ENCODE measurements around the gene AOC2. TPM values are rescaled to one million over a fixed set of nuclear protein-coding genes. Genes with fewer than 3 reads are reported as not detected.
"Not testable (repeated sequence)": the region's sequence is repeated elsewhere in the genome, so short reads cannot be mapped to it uniquely, and the experiment has no call there.

AOC2 gene
- total RNA-seq, 4 donors from 2014 or later = 0.70 to 2.3 (median 1.6) TPM; not detected in 1

GRCh38 chr17:42880776-42881310 lies 36.5 kb downstream of the AOC2 start:
- H3K4me1 ChIP-seq = peaks cover 0 to under 1% (median 0%) of the 10 kb centered on the region in 4 donors
- H3K4me3 ChIP-seq = no peak overlapping the region
- DNase-seq = no peak
- TF ChIP-seq, protein P1, sequence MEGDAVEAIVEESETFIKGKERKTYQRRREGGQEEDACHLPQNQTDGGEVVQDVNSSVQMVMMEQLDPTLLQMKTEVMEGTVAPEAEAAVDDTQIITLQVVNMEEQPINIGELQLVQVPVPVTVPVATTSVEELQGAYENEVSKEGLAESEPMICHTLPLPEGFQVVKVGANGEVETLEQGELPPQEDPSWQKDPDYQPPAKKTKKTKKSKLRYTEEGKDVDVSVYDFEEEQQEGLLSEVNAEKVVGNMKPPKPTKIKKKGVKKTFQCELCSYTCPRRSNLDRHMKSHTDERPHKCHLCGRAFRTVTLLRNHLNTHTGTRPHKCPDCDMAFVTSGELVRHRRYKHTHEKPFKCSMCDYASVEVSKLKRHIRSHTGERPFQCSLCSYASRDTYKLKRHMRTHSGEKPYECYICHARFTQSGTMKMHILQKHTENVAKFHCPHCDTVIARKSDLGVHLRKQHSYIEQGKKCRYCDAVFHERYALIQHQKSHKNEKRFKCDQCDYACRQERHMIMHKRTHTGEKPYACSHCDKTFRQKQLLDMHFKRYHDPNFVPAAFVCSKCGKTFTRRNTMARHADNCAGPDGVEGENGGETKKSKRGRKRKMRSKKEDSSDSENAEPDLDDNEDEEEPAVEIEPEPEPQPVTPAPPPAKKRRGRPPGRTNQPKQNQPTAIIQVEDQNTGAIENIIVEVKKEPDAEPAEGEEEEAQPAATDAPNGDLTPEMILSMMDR (IDR thresholded peaks at IDR 0.05) = no peak
- TF ChIP-seq POLR2A (IDR thresholded peaks at IDR 0.05) = no peak
- no peaks in the 10 kb centered on the region for H3K9me3 ChIP-seq
- no peak overlapping the region for H3K27ac ChIP-seq
- no peaks in the 10 kb centered on the region for H3K27me3 ChIP-seq
- H3K36me3 ChIP-seq = no peaks in the 10 kb centered on the region

- not testable (repeated sequence) for H3K4me1 ChIP-seq, H3K4me3 ChIP-seq, DNase-seq, H3K9me3 ChIP-seq, H3K36me3 ChIP-seq, H3K27me3 ChIP-seq, H3K27ac ChIP-seq
Observed at GRCh38 chr17:42881706-42882105, 37.3 kb downstream of the AOC2 start.

DNA sequence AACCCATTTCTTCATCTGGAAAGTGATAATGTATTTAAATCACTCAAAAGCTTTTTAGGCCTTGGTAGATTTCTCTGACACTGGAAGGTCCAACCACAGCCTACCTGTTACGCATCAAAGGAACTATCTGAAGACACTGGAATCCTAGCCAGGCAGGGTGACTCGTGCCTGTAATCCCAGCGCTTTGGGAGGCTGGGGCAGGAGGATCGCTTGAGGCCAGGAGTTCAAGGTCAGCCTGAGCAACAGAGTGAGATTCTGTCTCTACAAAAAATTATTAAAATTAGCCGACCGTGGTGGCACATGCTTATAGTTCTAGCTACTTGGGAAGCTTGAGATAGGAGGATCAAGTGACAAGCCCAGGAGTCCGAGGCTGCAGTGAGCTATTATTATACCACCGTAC lies 37.8 kb downstream of the AOC2 start:
- Histone ChIP-seq H3K9me3 (no peaks in the 10 kb centered on the region), H3K4me3 (no peak overlapping the region), H3K36me3 (no peaks in the 10 kb centered on the region), H3K27ac (no peak overlapping the region), H3K27me3 (no peaks in the 10 kb centered on the region), H3K4me1 (peaks cover 0 to 13% (median 0%) of the 10 kb centered on the region in 4 donors)
- TF ChIP-seq, protein P1 (IDR thresholded peaks at IDR 0.05) = no peak
- TF ChIP-seq POLR2A (IDR thresholded peaks at IDR 0.05) = no peak
- no peak for DNase-seq

DNA sequence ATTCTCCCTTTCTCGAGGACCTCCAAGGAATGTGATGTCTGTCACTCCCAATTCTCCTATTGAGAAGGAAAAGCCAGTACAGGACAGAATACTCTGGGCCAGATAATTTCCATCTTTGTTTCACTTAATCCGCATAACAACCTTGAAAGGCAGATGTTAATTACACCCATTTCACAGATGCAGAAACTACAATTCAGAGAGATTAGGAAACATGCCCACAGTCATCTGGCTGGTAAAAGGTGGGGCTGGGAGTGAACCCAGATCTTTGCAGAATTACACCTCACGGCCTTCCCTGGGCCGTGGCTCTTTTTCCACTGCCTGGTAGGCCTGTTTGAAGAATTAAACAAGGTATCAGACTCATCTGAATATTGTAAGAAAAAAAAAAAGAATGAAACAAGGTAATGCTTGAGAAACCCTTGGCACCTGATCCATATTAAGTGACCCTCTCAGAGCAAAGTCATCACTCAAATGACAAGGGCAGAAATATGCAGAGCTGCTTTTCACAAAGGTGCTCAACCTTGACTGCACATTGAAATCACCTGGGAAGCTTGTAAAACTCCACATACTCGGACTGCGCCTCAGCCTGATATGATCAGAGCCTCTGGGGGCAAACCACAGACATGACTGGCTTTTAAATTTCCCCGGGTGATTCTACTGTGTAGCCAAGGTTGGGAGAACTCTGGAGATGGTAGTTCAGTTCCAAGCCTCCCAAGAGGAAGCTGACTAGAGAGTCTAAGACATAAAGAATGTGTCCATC lies 39.6 kb downstream of the AOC2 start:
- no peaks in the 10 kb centered on the region for H3K36me3 ChIP-seq
- no peak for TF ChIP-seq POLR2A (IDR thresholded peaks at IDR 0.05)
- TF ChIP-seq, protein P1 (IDR thresholded peaks at IDR 0.05) = no peak
- no peaks in the 10 kb centered on the region for H3K9me3 ChIP-seq
- no peaks in the 10 kb centered on the region for H3K27me3 ChIP-seq
- DNase-seq = no peak
- H3K27ac ChIP-seq = no peak overlapping the region
- H3K4me1 ChIP-seq = peaks cover 0 to 14% (median 0%) of the 10 kb centered on the region in 4 donors
- H3K4me3 ChIP-seq = no peak overlapping the region

- H3K36me3 ChIP-seq, H3K9me3 ChIP-seq, H3K4me3 ChIP-seq, H3K27ac ChIP-seq, DNase-seq, H3K27me3 ChIP-seq: not testable (repeated sequence)
- H3K4me1 ChIP-seq = peaks cover 0 to 14% (median 0%) of the 10 kb centered on the region in 4 donors
Observed at GRCh38 chr17:42885806-42886205, 41.4 kb downstream of the AOC2 start.

DNA sequence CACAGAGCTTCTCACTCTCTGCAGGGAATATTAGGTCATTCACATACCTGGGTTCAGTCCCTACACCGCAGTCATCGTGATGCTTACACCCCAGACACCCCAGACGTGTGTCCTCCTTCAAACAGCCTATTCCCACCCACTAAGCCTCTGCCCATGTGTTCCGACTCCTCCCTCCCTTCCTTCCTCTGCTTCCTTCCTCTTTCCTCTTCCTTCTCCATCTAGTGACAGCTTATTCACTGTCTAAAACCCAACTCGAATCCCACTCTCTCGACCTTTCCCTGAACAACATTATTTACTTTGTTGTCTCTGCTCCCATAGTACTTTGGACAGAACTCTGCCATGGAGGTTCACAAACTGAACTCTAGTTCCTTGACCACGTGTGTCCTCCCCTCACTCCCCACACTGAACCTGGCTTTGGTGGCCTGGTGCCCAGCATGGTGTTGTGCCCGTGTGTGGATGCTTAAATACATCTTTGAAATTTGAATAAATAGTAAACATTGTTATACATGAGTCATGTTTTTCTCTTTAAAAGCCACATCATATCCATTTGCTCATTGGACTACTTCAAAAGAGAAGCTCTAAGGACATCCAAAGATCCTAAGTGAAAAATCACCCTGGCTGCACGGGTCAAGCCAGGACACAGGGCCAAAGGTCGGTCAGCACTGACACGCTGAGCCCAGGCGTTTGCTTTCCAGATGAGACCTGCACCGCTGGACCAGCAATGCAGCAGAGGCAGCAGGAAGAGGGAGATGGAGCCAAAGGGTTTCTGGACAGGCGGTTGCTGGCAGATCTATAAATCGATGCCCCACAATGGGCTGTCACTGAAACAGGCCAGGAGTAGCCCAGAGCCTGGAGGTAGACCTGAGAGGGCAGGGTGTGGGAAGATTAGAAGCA lies 42.1 kb downstream of the AOC2 start:
- peak in 2 of 3 donors; percentile 72 to 73 for DNase-seq
- Histone ChIP-seq H3K36me3 (no peaks in the 10 kb centered on the region), H3K27me3 (no peaks in the 10 kb centered on the region), H3K4me1 (peaks cover 0 to 14% (median 0%) of the 10 kb centered on the region in 4 donors), H3K9me3 (no peaks in the 10 kb centered on the region), H3K27ac (no peak overlapping the region), H3K4me3 (no peak overlapping the region)
- TF ChIP-seq, protein P1 (IDR thresholded peaks at IDR 0.05) = no peak
- no peak for TF ChIP-seq POLR2A (IDR thresholded peaks at IDR 0.05)
